Epidermal melanocyte (primary cell): ENCODE measurements around the gene LSM2.

Experiments
- DNase-seq: peaks from one replicate; pipeline ENCODE4 v3.0.0; 2011; ENCODE audit warnings: low spot score; ENCODE audit not compliant: insufficient read length

Gene LSM2

DNA sequence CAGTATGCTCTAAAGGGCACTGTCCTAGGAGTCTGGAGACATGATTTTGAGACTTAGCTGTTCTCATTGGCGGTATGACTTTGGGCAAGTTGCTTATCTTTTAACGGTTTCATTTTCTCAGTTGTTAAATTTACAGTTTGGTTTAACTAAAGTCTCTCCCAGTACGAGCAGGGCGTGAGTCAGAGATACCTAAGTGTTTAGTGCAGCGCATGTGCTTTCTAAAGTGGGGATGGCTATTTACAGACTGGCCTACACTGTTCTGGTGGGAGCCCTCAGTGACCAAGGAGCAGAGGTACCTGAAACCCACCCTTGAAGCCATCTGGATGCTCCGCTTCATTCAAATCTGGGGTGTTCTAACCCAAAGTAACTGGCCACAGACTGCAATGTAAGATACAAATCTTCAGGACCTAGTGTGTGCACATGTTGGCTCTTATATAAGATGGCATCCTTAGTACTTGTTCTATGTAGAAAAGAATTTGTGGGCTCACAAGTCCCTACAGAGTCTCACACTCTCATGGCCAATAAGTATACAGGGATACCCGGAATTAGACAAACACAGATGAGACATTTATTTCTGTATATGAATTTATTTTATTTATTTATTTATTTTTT is 56.2 kb downstream of the LSM2 start:
- DNase-seq = no peak

DNA sequence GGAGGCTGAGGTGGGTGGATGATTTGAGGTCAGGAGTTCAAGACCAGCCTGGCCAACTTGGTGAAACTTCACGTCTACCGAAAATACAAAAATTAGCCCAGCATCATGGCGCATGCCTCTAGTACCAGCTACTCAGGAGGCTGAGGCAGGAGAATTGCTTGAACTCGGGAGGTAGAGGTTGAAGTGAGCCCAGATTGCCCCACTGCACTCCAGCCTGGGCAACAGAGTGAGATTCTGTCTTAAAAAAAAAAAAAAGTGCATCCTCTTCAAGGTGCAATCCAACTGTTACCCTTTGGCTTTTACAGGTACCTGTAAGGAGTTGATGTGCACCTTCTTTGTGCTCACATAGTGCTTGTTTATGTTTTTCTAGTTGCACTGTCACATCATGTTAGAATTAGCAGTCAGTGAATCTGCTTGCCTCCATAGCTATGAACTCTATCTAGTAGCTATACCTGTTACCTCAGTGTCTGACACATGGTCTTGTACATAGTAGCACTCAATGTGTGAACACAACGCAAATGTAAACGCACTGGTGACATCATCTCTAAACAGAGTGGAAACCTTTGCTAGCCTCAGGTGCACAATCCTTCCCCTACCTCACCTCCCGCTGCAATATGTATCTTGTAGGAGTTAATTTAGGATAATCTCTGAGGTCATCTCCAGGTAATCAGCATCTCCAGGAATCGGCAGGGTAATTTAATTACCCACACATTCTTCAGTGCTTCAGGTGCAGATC is 57.3 kb downstream of the LSM2 start:
- DNase-seq = no peak
